ENCODE data around the gene MBTD1.
"Not testable (repeated sequence)": the region's sequence is repeated elsewhere in the genome, so short reads cannot be mapped to it uniquely, and the experiment has no call there.

The MBTD1 gene

GRCh38 chr17:51188271-51188833, 71.5 kb downstream of the MBTD1 start:
- DNase-seq (ENCODE audit: low spot score) = no peak

GRCh38 chr17:51185763-51186332, 74.0 kb downstream of the MBTD1 start:
- DNase-seq (ENCODE audit: low spot score) = no peak

GRCh38 chr17:51184124-51184523, 75.7 kb downstream of the MBTD1 start:
- no peak for DNase-seq (ENCODE audit: low spot score)

- no peak for DNase-seq (ENCODE audit: low spot score)
These were observed 79.4 kb downstream of the MBTD1 start for GRCh38 chr17:51180486-51180885.

DNA sequence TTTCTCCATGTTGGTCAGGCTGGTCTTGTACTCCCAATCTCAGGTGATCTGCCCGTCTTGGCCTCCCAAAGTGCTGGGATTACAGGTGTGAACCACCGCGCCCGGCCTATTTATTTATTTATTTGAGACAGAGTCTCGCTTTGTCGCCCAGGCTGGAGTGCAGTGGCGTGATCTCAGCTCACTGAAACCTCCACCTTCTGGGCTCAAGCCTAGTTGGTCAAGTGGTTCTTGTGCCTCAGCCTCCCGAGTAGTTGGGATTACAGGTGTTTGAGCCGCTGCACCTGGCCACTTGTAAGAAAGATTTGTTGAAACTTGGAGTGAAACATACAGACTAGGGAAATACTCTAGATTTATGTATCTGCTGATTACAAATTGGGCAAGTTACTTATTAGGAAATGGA, 87.8 kb downstream of the MBTD1 start:
- not testable (repeated sequence) for DNase-seq (ENCODE audit: low spot score)

- DNase-seq (ENCODE audit: low spot score) = no peak
These were observed 89.1 kb downstream of the MBTD1 start for GRCh38 chr17:51170736-51171135.

- DNase-seq (ENCODE audit: low spot score) = no peak
These were observed 90.5 kb downstream of the MBTD1 start for GRCh38 chr17:51169340-51169739.

- DNase-seq (ENCODE audit: low spot score) = peak; percentile 25
These were observed 92.6 kb downstream of the MBTD1 start for GRCh38 chr17:51166987-51167931.

- peak; percentile 84 for DNase-seq (ENCODE audit: low spot score)
These were observed 93.5 kb downstream of the MBTD1 start, which contains the start of gene NME2 for GRCh38 chr17:51166198-51166986. NME2 (plus strand) TSS chr17:51166411; CDS start chr17:51166831, 420 bp downstream.

- peak; percentile 25 for DNase-seq (ENCODE audit: low spot score)
These were observed 94.1 kb downstream of the MBTD1 start for GRCh38 chr17:51165680-51166197.

DNA sequence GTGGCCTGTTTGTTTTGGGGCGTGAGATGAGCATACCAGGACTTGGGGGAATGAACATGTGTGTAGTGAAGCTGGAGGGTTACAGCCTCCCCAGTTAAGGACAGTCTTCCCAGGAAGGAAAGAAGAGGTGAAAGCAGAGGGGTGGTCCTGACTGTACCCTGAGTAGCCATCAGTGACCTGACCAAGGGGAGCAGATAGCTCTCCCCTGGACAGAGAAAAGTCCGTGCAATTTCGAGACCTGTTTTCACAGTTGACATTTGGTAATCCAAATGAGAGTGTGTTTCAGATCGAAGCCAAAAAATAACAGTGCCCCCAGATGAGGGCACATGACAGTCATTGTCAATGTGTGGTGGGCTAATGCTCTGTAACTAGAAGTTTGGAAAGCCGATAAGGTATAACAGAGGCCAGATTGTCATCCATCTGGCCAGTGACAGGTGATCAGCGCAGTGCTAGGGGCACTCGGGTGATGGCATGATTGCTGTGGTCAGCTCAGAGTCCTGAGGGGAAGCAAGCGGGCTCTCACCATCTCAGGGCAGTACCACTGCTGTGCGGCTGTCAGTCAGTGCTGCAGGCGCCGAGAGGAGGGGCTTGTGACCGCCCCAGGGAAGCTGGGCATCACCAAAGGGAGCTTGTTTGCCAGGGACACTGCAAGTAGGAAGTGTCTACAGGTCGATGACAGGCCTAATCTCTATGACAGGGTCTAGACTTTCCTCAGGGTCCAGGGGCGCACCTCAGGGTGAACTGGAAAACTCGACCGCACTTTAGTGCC, 94.8 kb downstream of the MBTD1 start:
- DNase-seq (ENCODE audit: low spot score) = no peak

DNA sequence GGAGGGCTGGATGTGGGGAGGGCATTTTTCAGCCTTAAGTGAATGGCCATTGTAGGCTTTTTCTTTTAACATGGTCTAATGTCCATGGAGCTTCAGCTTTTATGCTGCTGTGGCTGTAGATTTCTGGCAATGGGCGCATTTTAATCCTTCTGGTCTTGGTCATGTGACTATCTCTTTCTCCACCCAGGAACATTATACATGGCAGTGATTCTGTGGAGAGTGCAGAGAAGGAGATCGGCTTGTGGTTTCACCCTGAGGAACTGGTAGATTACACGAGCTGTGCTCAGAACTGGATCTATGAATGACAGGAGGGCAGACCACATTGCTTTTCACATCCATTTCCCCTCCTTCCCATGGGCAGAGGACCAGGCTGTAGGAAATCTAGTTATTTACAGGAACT, 98.3 kb downstream of the MBTD1 start:
- no peak for DNase-seq (ENCODE audit: low spot score)

- no peak for DNase-seq (ENCODE audit: low spot score)
These were observed 100.2 kb downstream of the MBTD1 start for GRCh38 chr17:51159604-51160003.

DNA sequence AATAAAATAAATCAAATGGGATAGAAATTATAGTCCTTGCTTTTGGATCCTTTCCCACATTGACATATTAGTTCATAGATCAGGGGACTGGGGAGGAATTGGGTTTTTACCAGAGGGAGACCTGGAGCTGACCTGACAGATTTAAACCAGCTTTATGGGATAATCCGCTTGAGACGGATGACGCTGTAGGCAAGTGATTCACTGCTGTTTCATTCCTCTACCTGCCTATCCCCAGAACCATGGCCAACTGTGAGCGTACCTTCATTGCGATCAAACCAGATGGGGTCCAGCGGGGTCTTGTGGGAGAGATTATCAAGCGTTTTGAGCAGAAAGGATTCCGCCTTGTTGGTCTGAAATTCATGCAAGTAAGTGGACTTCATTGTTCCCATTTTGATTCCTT, 104.4 kb downstream of the MBTD1 start:
- DNase-seq (ENCODE audit: low spot score) = no peak

DNA sequence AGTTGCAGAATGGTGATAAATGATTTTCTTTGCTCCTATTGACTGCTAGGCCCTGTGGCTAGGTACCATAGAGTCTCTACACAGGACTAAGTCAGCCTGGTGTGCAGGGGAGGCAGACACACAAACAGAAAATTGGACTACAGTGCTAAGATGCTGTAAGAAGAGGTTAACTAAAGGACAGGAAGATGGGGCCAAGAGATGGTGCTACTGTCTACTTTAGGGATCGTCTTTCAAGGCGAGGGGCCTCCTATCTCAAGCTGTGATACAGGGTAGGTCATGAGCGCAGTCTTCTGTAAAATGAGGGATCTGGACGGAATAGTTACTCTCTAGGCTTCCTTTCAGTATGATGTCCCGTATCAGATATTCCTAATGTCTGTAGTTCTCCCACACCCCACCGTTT, 105.7 kb downstream of the MBTD1 start:
- DNase-seq (ENCODE audit: low spot score) = no peak

GRCh38 chr17:51153210-51154072, 106.4 kb downstream of the MBTD1 start, which contains the start of gene NME1:
NME1 (plus strand) TSS chr17:51153559; CDS start chr17:51155655, 2,096 bp downstream.
- peak; percentile 99 for DNase-seq (ENCODE audit: low spot score)

DNA sequence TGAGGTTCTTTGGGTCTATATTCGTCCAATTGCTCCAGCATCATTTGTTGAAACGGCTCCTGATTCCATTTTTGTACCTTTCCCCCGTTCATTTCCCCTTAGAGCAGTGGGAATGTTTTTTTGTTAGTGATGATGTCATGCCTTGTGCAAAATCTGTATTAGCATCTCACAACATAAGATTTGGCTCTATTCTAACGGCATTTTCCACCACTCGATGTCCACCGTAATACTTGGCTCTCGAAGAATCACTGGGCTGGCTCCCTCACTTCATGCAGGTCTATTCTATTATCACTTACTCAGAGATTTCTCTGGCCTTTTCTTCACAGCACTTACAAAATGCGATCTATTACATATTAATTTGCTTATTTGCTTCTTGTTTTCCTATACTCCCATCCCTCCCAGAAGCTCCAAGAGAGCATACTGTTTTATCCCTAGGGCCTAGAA, 107.1 kb downstream of the MBTD1 start:
- peak; percentile 33 for DNase-seq (ENCODE audit: low spot score)

DNA sequence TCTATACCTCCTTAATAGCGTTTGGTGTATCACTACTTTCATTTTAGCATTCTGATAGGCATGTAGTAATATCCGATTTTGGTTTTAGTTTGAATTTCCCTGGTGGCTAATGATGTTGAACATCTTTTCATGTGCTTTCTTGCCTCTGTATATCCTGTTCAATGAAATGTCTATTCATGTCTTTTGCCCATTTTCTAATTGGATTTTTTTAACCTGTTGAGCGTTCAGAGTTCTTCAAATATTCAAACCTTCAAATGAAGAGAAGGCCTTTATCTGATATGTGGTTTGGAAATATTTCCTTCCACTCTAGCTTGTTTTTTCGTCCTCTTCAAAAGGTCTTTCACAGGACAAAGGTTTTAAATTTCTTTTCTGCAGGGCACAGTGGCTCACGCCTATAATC, 108.9 kb downstream of the MBTD1 start:
- DNase-seq (ENCODE audit: low spot score) = no peak

GRCh38 chr17:51149163-51149562, 110.7 kb downstream of the MBTD1 start:
- DNase-seq (ENCODE audit: low spot score) = no peak

- DNase-seq (ENCODE audit: low spot score) = no peak
These were observed 112.2 kb downstream of the MBTD1 start for GRCh38 chr17:51147650-51148049.

Measured in Ammon's horn (tissue), 1 donor.